Measurements from ENCODE around the gene C16orf87. TPM values are rescaled to one million over a fixed set of nuclear protein-coding genes. Genes with fewer than 3 reads are reported as not detected.

C16orf87 gene
- total RNA-seq, 1 experiment from 2014 or later = 8.7 TPM

GRCh38 chr16:46751381-46751780 is 79.6 kb downstream of the C16orf87 start:
- H3K36me3 ChIP-seq (ENCODE audit: control insufficient read depth, insufficient read depth, low read length) = no peaks in the 10 kb centered on the region
- CTCF ChIA-PET = no interaction called here
- H3K4me3 ChIP-seq (ENCODE audit: low read depth in 2 of 2, low read length in 2 of 2) = no peak overlapping the region
- H3K9me3 ChIP-seq (ENCODE audit: control insufficient read depth, insufficient read depth, low read depth, low read length) = no peaks in the 10 kb centered on the region
- no peaks in the 10 kb centered on the region for H3K27me3 ChIP-seq (ENCODE audit: control insufficient read depth, insufficient read depth, low read length)
- H3K27ac ChIP-seq (ENCODE audit: low read length) = no peak overlapping the region
- no peaks in the 10 kb centered on the region; the same call in 1 of the 2 replicates for H3K4me1 ChIP-seq (ENCODE audit: control insufficient read depth, insufficient read depth, low read length)
- no TSS peak for BruUV-seq (replicated peaks)
- TF ChIP-seq SIN3A (IDR thresholded peaks at IDR 0.05; ENCODE audit: borderline replicate concordance, insufficient read depth, low read depth, low read length) (no peak), REST (IDR thresholded peaks at IDR 0.05; ENCODE audit: insufficient read depth in 1 of 2, low read depth in 2 of 2, low read length in 1 of 2) (no peak), TCF7L2 (IDR thresholded peaks at IDR 0.05; ENCODE audit: low read depth, low read length) (no peak), CTCF (IDR thresholded peaks at IDR 0.05) (no peak), POLR2AphosphoS5 (IDR thresholded peaks at IDR 0.05; ENCODE audit: low read depth, low read length) (no peak)
- in situ Hi-C loops (cut with HindIII; ENCODE audit: low pct_unique_long_range_greater_than_20kb, low sequenced_read_pairs) (no loop called here), intact Hi-C loops (cut with micrococcal nuclease; ENCODE audit: unreplicated experiment) (no loop called here)
- POLR2A ChIA-PET = no interaction called here
- ATAC-seq (no peak), DNase-seq (ENCODE audit: low read depth, low spot score) (no peak)

- Histone ChIP-seq H3K27me3 (ENCODE audit: control insufficient read depth, insufficient read depth, low read length) (no peaks in the 10 kb centered on the region), H3K9me3 (ENCODE audit: control insufficient read depth, insufficient read depth, low read depth, low read length) (no peaks in the 10 kb centered on the region), H3K4me1 (ENCODE audit: control insufficient read depth, insufficient read depth, low read length) (no peaks in the 10 kb centered on the region; the same call in 1 of the 2 replicates), H3K27ac (ENCODE audit: low read length) (no peak overlapping the region), H3K36me3 (ENCODE audit: control insufficient read depth, insufficient read depth, low read length) (no peaks in the 10 kb centered on the region), H3K4me3 (ENCODE audit: low read depth in 2 of 2, low read length in 2 of 2) (no peak overlapping the region)
- ChIA-PET POLR2A (no interaction called here), CTCF (no interaction called here)
- DNase-seq (ENCODE audit: low read depth, low spot score) (no peak), ATAC-seq (no peak)
- in situ Hi-C loops (cut with HindIII; ENCODE audit: low pct_unique_long_range_greater_than_20kb, low sequenced_read_pairs) (no loop called here), intact Hi-C loops (cut with micrococcal nuclease; ENCODE audit: unreplicated experiment) (no loop called here)
- TF ChIP-seq SIN3A (IDR thresholded peaks at IDR 0.05; ENCODE audit: borderline replicate concordance, insufficient read depth, low read depth, low read length) (no peak), REST (IDR thresholded peaks at IDR 0.05; ENCODE audit: insufficient read depth in 1 of 2, low read depth in 2 of 2, low read length in 1 of 2) (no peak), TCF7L2 (IDR thresholded peaks at IDR 0.05; ENCODE audit: low read depth, low read length) (no peak), POLR2AphosphoS5 (IDR thresholded peaks at IDR 0.05; ENCODE audit: low read depth, low read length) (no peak), CTCF (IDR thresholded peaks at IDR 0.05) (no peak)
- no TSS peak for BruUV-seq (replicated peaks)
These were observed 81.9 kb downstream of the C16orf87 start for GRCh38 chr16:46748775-46749705.

All from Panc1 (cell line).